GM06990 (cell line): ENCODE results near the gene CLDN20.

Source experiments
- DNase-seq: peaks from one replicate; pipeline ENCODE4 v3.0.0-alpha.2; 2011; ENCODE audit not compliant: insufficient read length; ENCODE audit errors: extremely low read depth
- H3K27me3 ChIP-seq: replicated peaks from 2 replicates; pipeline ENCODE4 v1.6.0; 2011; ENCODE audit warnings: low read length; ENCODE audit not compliant: control insufficient read depth, insufficient read depth
- H3K36me3 ChIP-seq: 2 replicates; pipeline ENCODE4 v1.5.1; 2011; ENCODE audit warnings: low read length; ENCODE audit not compliant: control insufficient read depth, insufficient read depth
- H3K4me3 ChIP-seq: replicated peaks from 2 replicates; pipeline ENCODE4 v1.5.1; 2011; ENCODE audit warnings: low read depth, mild to moderate bottlenecking, control low read depth, low read length
- CTCF ChIP-seq: IDR thresholded peaks from 2 replicates; pipeline ENCODE4 v1.5.1; 2011; ENCODE audit warnings: low read length, control low read depth, mild to moderate bottlenecking, inconsistent platforms; ENCODE audit not compliant: insufficient read depth, poor library complexity, severe bottlenecking

The CLDN20 gene

GRCh38 chr6:155314773-155315515 is 51.1 kb downstream of the CLDN20 start:
- no peak for TF ChIP-seq CTCF
- peak overlapping the region; percentile 100 for H3K4me3 ChIP-seq
- no peaks in the 10 kb centered on the region for H3K27me3 ChIP-seq
- no peak for DNase-seq
- no peaks in the 10 kb centered on the region; the same call in 1 of the 2 replicates for H3K36me3 ChIP-seq

- DNase-seq, result no peak
- peak overlapping the region; percentile 100 for H3K4me3 ChIP-seq
- H3K36me3 ChIP-seq, result no peaks in the 10 kb centered on the region
- no peak for TF ChIP-seq CTCF
- H3K27me3 ChIP-seq, result no peaks in the 10 kb centered on the region
These were observed 51.7 kb downstream of the CLDN20 start for GRCh38 chr6:155315516-155315871.

- H3K4me3 ChIP-seq, result no peak overlapping the region
- no peak for DNase-seq
- H3K36me3 ChIP-seq, result no peaks in the 10 kb centered on the region
- no peaks in the 10 kb centered on the region for H3K27me3 ChIP-seq
- no peak for TF ChIP-seq CTCF
These were observed 52.6 kb downstream of the CLDN20 start for GRCh38 chr6:155316419-155316818.

GRCh38 chr6:155317186-155317585 is 53.4 kb downstream of the CLDN20 start:
- no peak overlapping the region for H3K4me3 ChIP-seq
- DNase-seq, result no peak
- TF ChIP-seq CTCF, result no peak
- no peaks in the 10 kb centered on the region for H3K36me3 ChIP-seq
- no peaks in the 10 kb centered on the region for H3K27me3 ChIP-seq

GRCh38 chr6:155319902-155320301 is 56.1 kb downstream of the CLDN20 start:
- Histone ChIP-seq H3K27me3 (no peaks in the 10 kb centered on the region), H3K36me3 (no peaks in the 10 kb centered on the region), H3K4me3 (no peak overlapping the region)
- no peak for DNase-seq
- TF ChIP-seq CTCF, result no peak

- Histone ChIP-seq H3K4me3 (no peak overlapping the region), H3K36me3 (no peaks in the 10 kb centered on the region), H3K27me3 (no peaks in the 10 kb centered on the region)
- TF ChIP-seq CTCF, result no peak
- no peak for DNase-seq
These were observed 60.4 kb downstream of the CLDN20 start for GRCh38 chr6:155324172-155324571.
